Hepatocyte (in vitro differentiated cells): ENCODE results near the gene RBCK1. TPM values are rescaled to one million over a fixed set of nuclear protein-coding genes. Genes with fewer than 3 reads are reported as not detected.

ENCODE experiments used
- DNase-seq: peaks from one replicate; pipeline ENCODE4 v3.0.0-alpha.2; 2016; ENCODE audit warnings: low spot score
- H2AFZ ChIP-seq: fragments of 200-600 bp; sonication (generic); 2 replicates; pipeline ENCODE4 v1.6.0; 2016; ENCODE audit warnings: antibody characterized with exemption, mild to moderate bottlenecking
- H3K27ac ChIP-seq: fragments of 200-600 bp; sonication (generic); 2 replicates; pipeline ENCODE4 v1.5.1; 2016; ENCODE audit warnings: mild to moderate bottlenecking
- H3K27me3 ChIP-seq: fragments of 200-600 bp; sonication (generic); 2 replicates; pipeline ENCODE4 v1.6.1; 2016
- H3K36me3 ChIP-seq: fragments of 200-600 bp; sonication (generic); replicated peaks from 2 replicates; pipeline ENCODE4 v1.5.1; 2016; ENCODE audit warnings: low read depth; ENCODE audit not compliant: insufficient read depth
- H3K4me1 ChIP-seq: fragments of 200-600 bp; sonication (generic); 2 replicates; pipeline ENCODE4 v1.5.1; 2016; ENCODE audit warnings: mild to moderate bottlenecking, moderate library complexity; ENCODE audit not compliant: insufficient read depth
- H3K4me2 ChIP-seq: fragments of 200-600 bp; sonication (generic); 2 replicates; pipeline ENCODE4 v1.6.0; 2016
- H3K4me3 ChIP-seq: fragments of 200-600 bp; sonication (generic); 2 replicates; pipeline ENCODE4 v1.5.1; 2016; ENCODE audit warnings: mild to moderate bottlenecking
- H3K79me2 ChIP-seq: fragments of 200-600 bp; sonication (generic); 2 replicates; pipeline ENCODE4 v1.6.0; 2017; ENCODE audit warnings: mild to moderate bottlenecking
- H3K9me2 ChIP-seq: fragments of 200-600 bp; sonication (generic); replicated peaks from 2 replicates; pipeline ENCODE4 v1.6.0; 2017; ENCODE audit warnings: mild to moderate bottlenecking; ENCODE audit not compliant: insufficient read depth
- H3K9me3 ChIP-seq: fragments of 200-600 bp; sonication (generic); 2 replicates; pipeline ENCODE4 v1.5.1; 2016; ENCODE audit warnings: low read depth, mild to moderate bottlenecking
- H4K20me1 ChIP-seq: fragments of 200-600 bp; sonication (generic); 2 replicates; pipeline ENCODE4 v1.6.0; 2016; ENCODE audit warnings: mild to moderate bottlenecking; ENCODE audit not compliant: insufficient read depth, poor library complexity, severe bottlenecking
- CTCF ChIP-seq: fragments of 200-600 bp; sonication (generic); IDR thresholded peaks from 2 replicates; pipeline ENCODE4 v1.5.1; 2016; ENCODE audit warnings: antibody characterized with exemption, mild to moderate bottlenecking; ENCODE audit not compliant: poor library complexity
- EZH2 ChIP-seq: fragments of 200-600 bp; sonication (generic); IDR thresholded peaks from 2 replicates; pipeline ENCODE4 v1.6.1; 2016; ENCODE audit warnings: antibody characterized with exemption, mild to moderate bottlenecking, borderline replicate concordance
- EZH2phosphoT487 ChIP-seq: fragments of 200-600 bp; sonication (generic); IDR thresholded peaks from one replicate; pipeline ENCODE4 v1.6.1; 2018; ENCODE audit warnings: antibody characterized with exemption, mild to moderate bottlenecking, low read depth, moderate library complexity; ENCODE audit not compliant: unreplicated experiment, severe bottlenecking
- WGBS: methylation state at CpG from one replicate; pipeline ENCODE4 v1.1.6; 2016; ENCODE audit warnings: low lambda C conversion rate; ENCODE audit errors: missing lambda C conversion rate; 5-methylcytosine and 5-hydroxymethylcytosine counted together
- polyA plus RNA-seq: library from polyadenylated mRNA; unstranded; fragments of >200 nt; fragmentation: Nextera tagmentation; extraction: Ambion mirVana; gene quantifications from 2 replicates; pipeline ENCODE4 v1.2.1, GENCODE V29; 2016
- total RNA-seq: library from RNA; depleted of rRNA; stranded (reverse); fragments of >200 nt; gene quantifications from 2 replicates; pipeline ENCODE4 v1.2.3, GENCODE V29; 2014

Gene RBCK1
- total and polyA plus RNA-seq, 2 experiments from 2014 or later: 76.4 to 80.8 TPM

- no peak for TF ChIP-seq CTCF
- no peak for TF ChIP-seq EZH2phosphoT487
- TF ChIP-seq EZH2: no peak
- H3K4me3 ChIP-seq: no peak overlapping the region
These were observed 19.3 kb downstream of the RBCK1 start for GRCh38 chr20:427401-427800.

DNA sequence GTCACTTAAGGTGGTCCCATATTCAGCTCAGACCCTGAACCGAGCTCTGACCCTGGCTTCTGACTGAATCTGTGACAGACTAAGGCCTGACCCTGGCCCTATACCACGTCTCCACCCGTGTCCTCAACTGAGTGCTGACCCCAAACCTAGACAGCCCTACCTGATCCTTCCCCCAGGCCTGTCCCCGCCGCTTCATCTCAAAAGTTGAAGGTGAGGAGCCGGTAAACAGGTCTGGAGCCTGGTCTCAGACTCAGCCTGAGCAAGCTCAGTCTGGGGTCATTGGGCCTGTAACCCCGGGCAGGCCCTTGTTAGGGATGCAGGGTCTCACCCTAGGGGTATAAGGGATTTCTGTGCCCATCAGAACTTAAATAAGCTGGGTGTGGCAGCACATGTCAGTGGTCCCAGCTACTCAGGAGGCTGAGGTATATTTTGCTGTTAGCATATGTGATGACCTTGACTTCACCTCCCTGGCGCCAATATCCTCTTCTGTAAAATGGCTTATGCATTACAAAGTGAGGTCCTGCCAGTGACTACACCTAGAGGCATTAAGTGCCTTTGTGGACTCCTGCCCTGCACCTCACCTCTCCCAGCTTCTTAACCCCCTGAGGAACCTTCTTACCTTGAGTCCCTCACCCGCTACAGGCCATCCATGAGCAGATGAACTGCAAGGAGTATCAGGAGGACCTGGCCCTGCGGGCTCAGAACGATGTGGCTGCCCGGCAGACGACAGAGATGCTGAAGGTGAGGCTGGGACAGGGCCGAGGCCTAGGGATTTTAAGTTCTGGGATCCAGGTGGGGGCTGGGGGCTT lies 20.0 kb downstream of the RBCK1 start:
- Histone ChIP-seq H3K4me2 (no peak overlapping the region), H3K9me2 (no peaks in the 10 kb centered on the region), H3K36me3 (no peaks in the 10 kb centered on the region), H3K27me3 (no peaks in the 10 kb centered on the region), H3K9me3 (no peaks in the 10 kb centered on the region), H3K27ac (no peak overlapping the region), H3K4me3 (no peak overlapping the region), H4K20me1 (no peaks in the 10 kb centered on the region), H3K79me2 (no peaks in the 10 kb centered on the region), H3K4me1 (no peaks in the 10 kb centered on the region), H2AFZ (no peak overlapping the region)
- 96% methylated on average over 14 of the region's 14 CpGs for WGBS
- TF ChIP-seq CTCF (no peak), EZH2phosphoT487 (no peak), EZH2 (no peak)
- no peak for DNase-seq

More at GRCh38 chr20:427401-427800, 19.3 kb downstream of the RBCK1 start:
- Histone ChIP-seq H3K27me3 (no peaks in the 10 kb centered on the region), H3K9me2 (no peaks in the 10 kb centered on the region), H3K4me1 (no peaks in the 10 kb centered on the region), H3K27ac (no peak overlapping the region), H3K9me3 (no peaks in the 10 kb centered on the region), H3K36me3 (no peaks in the 10 kb centered on the region), H3K4me2 (no peak overlapping the region), H2AFZ (no peak overlapping the region), H4K20me1 (no peaks in the 10 kb centered on the region), H3K79me2 (no peaks in the 10 kb centered on the region)
- 98% methylated on average over 4 of the region's 4 CpGs for WGBS
- DNase-seq: no peak

DNA sequence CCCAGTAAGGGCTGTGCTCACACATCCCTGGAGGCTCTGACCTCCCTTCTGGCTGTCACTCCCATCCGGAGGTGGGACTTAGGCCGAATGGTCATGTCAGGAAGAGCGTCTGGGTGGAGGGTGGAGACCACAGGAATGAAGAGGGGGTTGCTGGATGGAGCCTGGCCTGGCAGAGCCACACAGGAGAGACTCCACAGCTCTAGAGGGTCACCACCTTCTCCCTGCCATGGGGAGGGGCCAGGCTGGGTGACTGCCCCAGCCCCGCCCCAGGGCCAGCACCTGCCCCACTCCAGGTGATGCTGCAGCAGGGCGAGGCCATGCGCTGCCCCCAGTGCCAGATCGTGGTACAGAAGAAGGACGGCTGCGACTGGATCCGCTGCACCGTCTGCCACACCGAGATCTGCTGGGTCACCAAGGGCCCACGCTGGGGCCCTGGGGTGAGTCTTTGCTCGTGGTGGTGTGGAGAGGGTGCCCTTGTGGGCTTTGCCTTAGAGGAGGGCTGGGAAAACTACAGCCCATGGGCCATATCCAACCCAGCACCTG lies 20.6 kb downstream of the RBCK1 start:
- Histone ChIP-seq H3K9me3 (no peaks in the 10 kb centered on the region), H3K4me2 (no peak overlapping the region), H3K4me1 (no peaks in the 10 kb centered on the region), H3K27ac (no peak overlapping the region), H3K79me2 (no peaks in the 10 kb centered on the region), H2AFZ (no peak overlapping the region), H4K20me1 (no peaks in the 10 kb centered on the region), H3K9me2 (no peaks in the 10 kb centered on the region), H3K27me3 (no peaks in the 10 kb centered on the region), H3K4me3 (no peak overlapping the region), H3K36me3 (no peaks in the 10 kb centered on the region)
- TF ChIP-seq EZH2: no peak
- TF ChIP-seq CTCF: no peak
- no peak for TF ChIP-seq EZH2phosphoT487
- WGBS: 92% methylated on average over 14 of the region's 14 CpGs
- no peak for DNase-seq
